Right lung (tissue), 10 donors: ENCODE results near the gene CBFA2T3. TPM values are rescaled to one million over a fixed set of nuclear protein-coding genes. Genes with fewer than 3 reads are reported as not detected.
"Not testable (repeated sequence)": the region's sequence is repeated elsewhere in the genome, so short reads cannot be mapped to it uniquely, and the experiment has no call there.

Experiments
- DNase-seq, 2 donors: peaks; one replicate each; pipeline ENCODE4 v3.0.0-alpha.2; 2013
- long read RNA-seq, 8 donors: transcript quantifications; one replicate each; lab custom pipeline, GENCODE V29; 2026
- polyA plus RNA-seq, 5 donors: library from polyadenylated mRNA; unstranded; fragments of 120-200 nt; gene quantifications; one replicate each; pipeline versions ENCODE4 v1.2.1 to v1.2.3, GENCODE V29; 2013; ENCODE audit warnings: inconsistent platforms in 1 of 5, low replicate concordance in 1 of 5; ENCODE audit not compliant: insufficient read length in 5 of 5, insufficient read depth in 1 of 5

The CBFA2T3 gene
- polyA plus RNA-seq, result 1 to 10 TPM; 3.6 to 9.0 (median 5.6) TPM
- long read RNA-seq, donor 1, partial matches to known transcripts, result 8 of 9 reads
- long read RNA-seq, donor 1, other reads (novel, unspliced or antisense), result 0 of 9 reads
- long read RNA-seq, donor 2, result 0 reads
- long read RNA-seq, donor 3, result 0 reads
- long read RNA-seq, donor 4, result 0 reads
- long read RNA-seq, donor 5, partial matches to known transcripts, result 0 of 1 reads
- long read RNA-seq, donor 5, other reads (novel, unspliced or antisense), result 0 of 1 reads
- long read RNA-seq, donor 6, full-length matches to known transcripts, result 1 of 1 reads
- long read RNA-seq, donor 6, partial matches to known transcripts, result 0 of 1 reads
- long read RNA-seq, donor 6, other reads (novel, unspliced or antisense), result 0 of 1 reads
- long read RNA-seq, donor 7, full-length matches to known transcripts, result 2 of 2 reads
- long read RNA-seq, donor 7, partial matches to known transcripts, result 0 of 2 reads
- long read RNA-seq, donor 7, other reads (novel, unspliced or antisense), result 0 of 2 reads
- long read RNA-seq, donor 8, result 0 reads

- peak; percentile 78 to 79 for DNase-seq
Measured at GRCh38 chr16:88977018-88977811, at the start of gene CBFA2T3. TSS of gene CBFA2T3 (minus strand) at chr16:88977207. CDS start at chr16:88976807, 400 bp downstream.

- DNase-seq, result no peak
Measured at GRCh38 chr16:89026121-89026612, 49.2 kb upstream of the CBFA2T3 start.

- no peak for DNase-seq
Measured at GRCh38 chr16:89025636-89026035, 48.6 kb upstream of the CBFA2T3 start.

GRCh38 chr16:89024546-89025060, 47.6 kb upstream of the CBFA2T3 start:
- DNase-seq, result no peak

GRCh38 chr16:89023621-89024511, 46.9 kb upstream of the CBFA2T3 start:
- DNase-seq, result no peak

- no peak for DNase-seq
Measured at GRCh38 chr16:89023151-89023551, 46.1 kb upstream of the CBFA2T3 start.

- DNase-seq, result no peak
Measured at GRCh38 chr16:89022051-89022836, 45.2 kb upstream of the CBFA2T3 start.

GRCh38 chr16:89020925-89021595, 44.1 kb upstream of the CBFA2T3 start:
- no peak for DNase-seq

- no peak for DNase-seq
Measured at GRCh38 chr16:89020068-89020924, 43.3 kb upstream of the CBFA2T3 start.

- no peak for DNase-seq
Measured at GRCh38 chr16:89019511-89019910, 42.5 kb upstream of the CBFA2T3 start.

GRCh38 chr16:89018282-89019158, 41.5 kb upstream of the CBFA2T3 start:
- no peak for DNase-seq

GRCh38 chr16:89017543-89018281, 40.7 kb upstream of the CBFA2T3 start:
- no peak for DNase-seq

GRCh38 chr16:89016561-89016960, 39.6 kb upstream of the CBFA2T3 start:
- not testable (repeated sequence) for DNase-seq

- no peak for DNase-seq
Measured at GRCh38 chr16:89015271-89015859, 38.4 kb upstream of the CBFA2T3 start.

- no peak for DNase-seq
Measured at GRCh38 chr16:89014403-89015230, 37.6 kb upstream of the CBFA2T3 start.
